NCI-H2196 treated with DMSO at 0.1 percent for 48 hours (cell line): ENCODE data around the gene WBP1.
"Not testable (repeated sequence)": the region's sequence is repeated elsewhere in the genome, so short reads cannot be mapped to it uniquely, and the experiment has no call there.

Source experiments
- DNase-seq: peaks from one replicate; lab custom pipeline; 2025; ENCODE audit not compliant: unreplicated experiment; lab: John Stamatoyannopoulos, UW

WBP1 gene

GRCh38 chr2:74426181-74426758, 32.0 kb upstream of the WBP1 start:
- DNase-seq, result no peak

- no peak for DNase-seq
These were observed 30.7 kb upstream of the WBP1 start for GRCh38 chr2:74427551-74427950.

GRCh38 chr2:74428675-74429074, 29.6 kb upstream of the WBP1 start:
- DNase-seq, result no peak

GRCh38 chr2:74429487-74430451, 28.5 kb upstream of the WBP1 start:
- no peak for DNase-seq

- DNase-seq, result no peak
These were observed 27.7 kb upstream of the WBP1 start for GRCh38 chr2:74430502-74430901.

- no peak for DNase-seq
These were observed 22.0 kb upstream of the WBP1 start for GRCh38 chr2:74436111-74436805.

- no peak for DNase-seq
These were observed 21.2 kb upstream of the WBP1 start for GRCh38 chr2:74436848-74437695.

- no peak for DNase-seq
These were observed 20.0 kb upstream of the WBP1 start for GRCh38 chr2:74438248-74438647.

GRCh38 chr2:74439373-74439772, 18.9 kb upstream of the WBP1 start:
- DNase-seq, result no peak

GRCh38 chr2:74439803-74440377, 18.3 kb upstream of the WBP1 start:
- DNase-seq, result no peak

GRCh38 chr2:74440378-74441169, 17.7 kb upstream of the WBP1 start:
- DNase-seq, result peak; percentile 48

- DNase-seq, result no peak
These were observed 17.0 kb upstream of the WBP1 start for GRCh38 chr2:74441170-74441689.

- peak; percentile 16 for DNase-seq
These were observed 16.4 kb upstream of the WBP1 start, which contains the start of gene RTKN for GRCh38 chr2:74441690-74442482. TSS of gene RTKN (minus strand) at chr2:74441937. CDS start at chr2:74441816, 121 bp downstream.

GRCh38 chr2:74442483-74443297, 15.5 kb upstream of the WBP1 start:
- DNase-seq, result not testable (repeated sequence)

GRCh38 chr2:74444498-74445318, 13.5 kb upstream of the WBP1 start:
- no peak for DNase-seq

- no peak for DNase-seq
These were observed 10.8 kb upstream of the WBP1 start for GRCh38 chr2:74447230-74447999.
